HCT116 (cell line): Measurements from ENCODE around the gene HOXC13. TPM values are rescaled to one million over a fixed set of nuclear protein-coding genes. Genes with fewer than 3 reads are reported as not detected.

Experiments
- ATAC-seq: fragments of 200-7000 bp; cut with Tn5 transposase; 2 replicates; pipeline ENCODE4 v1.9.1; 2020; ENCODE audit warnings: mild to moderate bottlenecking, moderate library complexity
- BruUV-seq: library from RNA; stranded (reverse); fragments of 400-500 nt; replicated peaks from 2 replicates; lab custom pipeline; 2021; lab: Mats Ljungman, UMichigan
- CTCF ChIA-PET: fragments of 300-600 bp; sonication (Branson Sonifier 250); formaldehyde crosslinking; loops from one replicate; lab custom pipeline; 2021; ENCODE audit warnings: antibody characterized with exemption; lab: Charles Lee
- POLR2A ChIA-PET: fragments of 300-600, 350-600 bp; sonication (Branson Sonifier 250); formaldehyde crosslinking; loops from one replicate; lab custom pipeline; 2021; ENCODE audit warnings: antibody characterized with exemption; lab: Charles Lee
- RAD21 ChIA-PET, 2 experiments: fragments of 300-600 bp; sonication (Branson Sonifier 250); formaldehyde crosslinking; loops; one replicate each; lab custom pipeline; 2023; ENCODE audit warnings: low total read pairs in 2 of 2; ENCODE audit not compliant: uncharacterized antibody in 2 of 2, unreplicated experiment in 2 of 2, low non-redundant PET in 1 of 2; lab: Charles Lee
- DNase-seq: peaks from one replicate; pipeline ENCODE4 v3.0.0-alpha.2; 2010; ENCODE audit warnings: low read depth, low spot score
- H2AFZ ChIP-seq: fragments of 200-600 bp; shearing (Covaris generic), sonication (generic); 2 replicates; pipeline ENCODE4 v1.6.1; 2017; ENCODE audit warnings: low read depth, mixed run types, mixed read lengths, antibody characterized with exemption, low read length; ENCODE audit not compliant: poor library complexity, severe bottlenecking
- H3K27ac ChIP-seq: 2 replicates; pipeline ENCODE4 v1.5.1; 2012; ENCODE audit warnings: low read depth, low read length
- H3K27me3 ChIP-seq: fragments of 200-600 bp; sonication (generic); 2 replicates; pipeline ENCODE4 v1.6.1; 2016; ENCODE audit warnings: mixed run types, low read length, mixed read lengths; ENCODE audit not compliant: insufficient read depth
- H3K36me3 ChIP-seq, 2 experiments: fragments of 200-500 bp in 1 of 2; fragments of 200-600 bp in 1 of 2; sonication (Bioruptor generic) in 1 of 2; sonication (generic) in 1 of 2; 2 replicates each; pipeline versions ENCODE4 v1.5.1 to v1.6.1; 2014 to 2016; ENCODE audit warnings: low read length in 2 of 2, inconsistent platforms in 1 of 2, mixed read lengths in 1 of 2, mixed run types in 1 of 2; ENCODE audit not compliant: insufficient read depth in 2 of 2, control insufficient read depth in 1 of 2
- H3K4me1 ChIP-seq, 2 experiments: fragments of 200-600 bp in 1 of 2; sonication (generic) in 1 of 2; 2 replicates each; pipeline versions ENCODE4 v1.5.1 to v1.6.1; 2012 to 2017; ENCODE audit warnings: low read length in 2 of 2, inconsistent platforms in 1 of 2, mild to moderate bottlenecking in 1 of 2, mixed read lengths in 1 of 2, mixed run types in 1 of 2, moderate library complexity in 1 of 2; ENCODE audit not compliant: insufficient read depth in 2 of 2, control insufficient read depth in 1 of 2
- H3K4me2 ChIP-seq: fragments of 200-600 bp; sonication (generic); 2 replicates; pipeline ENCODE4 v1.6.1; 2017; ENCODE audit warnings: mixed run types, low read length, mixed read lengths
- H3K4me3 ChIP-seq, 2 experiments: fragments of 200-600 bp in 1 of 2; sonication (generic) in 1 of 2; replicated peaks in 1 of 2; 2 replicates each; pipeline ENCODE4 v1.5.1; 2011 to 2016; ENCODE audit warnings: low read length in 2 of 2, control low read depth in 1 of 2, low read depth in 1 of 2, mild to moderate bottlenecking in 1 of 2, mixed read lengths in 1 of 2, mixed run types in 1 of 2
- H3K79me2 ChIP-seq: fragments of 200-600 bp; sonication (generic); 2 replicates; pipeline ENCODE4 v1.6.1; 2017; ENCODE audit warnings: mild to moderate bottlenecking, mixed run types, low read length, moderate library complexity, mixed read lengths; ENCODE audit not compliant: insufficient read depth
- H3K9ac ChIP-seq: fragments of 200-600 bp; sonication (generic); 2 replicates; pipeline ENCODE4 v1.6.1; 2016; ENCODE audit warnings: low read length, mixed read lengths
- H3K9me2 ChIP-seq: fragments of 200-600 bp; sonication (generic), shearing (Covaris generic); 2 replicates; pipeline ENCODE4 v1.6.1; 2017; ENCODE audit warnings: mixed run types, mild to moderate bottlenecking, moderate library complexity; ENCODE audit not compliant: insufficient read depth
- H3K9me3 ChIP-seq, 2 experiments: fragments of 200-500 bp in 1 of 2; fragments of 200-600 bp in 1 of 2; sonication (Bioruptor generic) in 1 of 2; sonication (generic) in 1 of 2; 2 replicates each; pipeline ENCODE4 v1.6.1; 2014 to 2017; ENCODE audit warnings: low read length in 2 of 2, mixed read lengths in 2 of 2, inconsistent platforms in 1 of 2, low read depth in 1 of 2, mild to moderate bottlenecking in 1 of 2, mixed run types in 1 of 2, moderate library complexity in 1 of 2; ENCODE audit not compliant: control insufficient read depth in 1 of 2, insufficient read depth in 1 of 2
- H4K20me1 ChIP-seq: fragments of 200-600 bp; sonication (generic), shearing (Covaris generic); 2 replicates; pipeline ENCODE4 v1.6.1; 2017; ENCODE audit warnings: mixed run types, mild to moderate bottlenecking, moderate library complexity; ENCODE audit not compliant: insufficient read depth
- CBX3 ChIP-seq: IDR thresholded peaks from 2 replicates; pipeline ENCODE4 v1.6.1; 2012; ENCODE audit warnings: low read depth
- CEBPB ChIP-seq: IDR thresholded peaks from 2 replicates; pipeline ENCODE4 v1.6.1; 2012; ENCODE audit warnings: low read depth
- EGR1 ChIP-seq: IDR thresholded peaks from 2 replicates; pipeline ENCODE4 v1.6.1; 2012; ENCODE audit warnings: low read depth
- ELF1 ChIP-seq: IDR thresholded peaks from 2 replicates; pipeline ENCODE4 v1.6.1; 2012; ENCODE audit warnings: low read depth, borderline replicate concordance
- JUND ChIP-seq: IDR thresholded peaks from 2 replicates; pipeline ENCODE4 v1.6.1; 2012
- POLR2AphosphoS5 ChIP-seq: IDR thresholded peaks from 2 replicates; pipeline ENCODE4 v1.6.1; 2011; ENCODE audit warnings: mild to moderate bottlenecking, low read depth, low read length, moderate library complexity
- RAD21 ChIP-seq: IDR thresholded peaks from 2 replicates; pipeline ENCODE4 v1.6.1; 2012; ENCODE audit warnings: low read depth, mild to moderate bottlenecking
- ZNF274 ChIP-seq: fragments of 200-500 bp; sonication (Bioruptor generic); IDR thresholded peaks from 2 replicates; pipeline ENCODE4 v1.6.1; 2014; ENCODE audit warnings: mild to moderate bottlenecking, low read depth, low read length, inconsistent platforms
- intact Hi-C: fragments of 100-400 bp; cut with micrococcal nuclease; formaldehyde crosslinking; loops from 2 replicates; pipeline ENCODE4 v1.10.0; 2022
- total RNA-seq: library from RNA; stranded (reverse); gene quantifications from one replicate; pipeline ENCODE4 v1.2.1, GENCODE V29; 2021; ENCODE audit not compliant: unreplicated experiment
- TF ChIP-seq, protein P1 (sequence below): IDR thresholded peaks from 2 replicates; pipeline ENCODE4 v1.6.1; 2012; ENCODE audit warnings: low read depth
- TF ChIP-seq, protein P2 (sequence below): IDR thresholded peaks from 2 replicates; pipeline ENCODE4 v1.6.1; 2012

HOXC13 gene
- total RNA-seq, 1 experiment from 2014 or later, result 3.8 TPM

DNA sequence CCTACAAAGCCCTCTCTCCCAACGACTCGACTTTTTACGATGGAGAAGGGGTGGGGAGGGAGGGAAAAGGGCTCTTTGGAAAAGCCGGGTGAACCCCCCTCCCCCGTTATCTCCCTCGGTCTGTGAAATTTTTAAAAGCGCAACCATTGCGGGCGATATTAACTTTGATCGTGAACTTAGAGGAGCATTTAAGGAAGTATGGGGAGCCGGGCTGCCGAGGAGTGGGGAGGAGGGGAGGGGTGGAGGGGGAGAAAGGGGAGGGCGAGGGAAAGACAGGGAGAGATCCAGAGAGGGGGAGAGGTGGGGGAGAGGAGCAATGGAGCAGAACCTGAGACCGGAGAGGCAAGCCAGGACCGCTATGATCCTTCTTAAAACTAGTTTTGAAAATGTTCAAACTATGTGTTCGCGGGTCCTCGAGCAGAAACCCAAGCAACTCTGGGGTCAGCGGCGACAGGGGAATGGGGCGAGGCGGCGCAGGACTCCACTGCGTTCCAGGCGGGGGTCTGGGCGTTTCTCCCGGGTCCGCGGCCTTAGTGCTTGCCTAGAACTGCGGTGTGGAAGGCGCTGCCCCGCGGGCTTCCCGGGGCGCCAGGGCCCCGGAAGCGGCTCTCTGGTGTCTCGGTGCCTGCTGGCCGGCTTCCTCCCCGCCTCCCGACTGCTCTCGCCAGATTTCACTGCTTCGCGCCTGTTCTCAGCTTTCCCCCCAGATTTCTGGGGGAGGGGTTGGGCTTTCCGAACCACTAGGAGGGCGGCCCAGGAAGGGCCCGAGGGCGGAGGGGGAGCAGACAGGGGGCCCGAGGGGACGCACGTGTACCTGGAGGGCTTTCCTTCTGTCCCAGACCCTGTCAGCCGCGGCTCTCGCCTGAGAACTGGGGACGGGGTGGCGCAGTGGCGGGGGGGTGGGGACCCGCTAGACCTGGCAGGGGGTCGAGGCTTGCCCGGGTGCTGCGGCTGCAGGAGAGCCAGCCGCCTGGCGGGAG is 35.7 kb downstream of the HOXC13 start, which contains the start of gene HOTAIR:
TSS of gene HOTAIR (minus strand) at position 871 of the 980 bp plus-strand sequence.
- ChIA-PET CTCF (no interaction called here), RAD21 (no interaction called here), POLR2A (no interaction called here)
- H3K36me3 ChIP-seq, result no peaks in the 10 kb centered on the region
- H3K27ac ChIP-seq, result peak within 1 kb of the TSS; percentile 19; the same call in 1 of the 2 replicates
- H3K4me3 ChIP-seq, result peak within 1 kb of the TSS; percentile 46 to 59
- no peaks in the 10 kb centered on the region for H3K9me2 ChIP-seq
- H3K9me3 ChIP-seq, result no peaks in the 10 kb centered on the region
- no TSS peak for BruUV-seq
- H3K4me2 ChIP-seq, result peak within 1 kb of the TSS; percentile 76
- H2AFZ ChIP-seq, result peak within 1 kb of the TSS; percentile 16
- DNase-seq (no peak), ATAC-seq (peak; percentile 72)
- H3K9ac ChIP-seq, result peak within 1 kb of the TSS; percentile 63
- H3K4me1 ChIP-seq, result peaks cover 0 to 14% of the 10 kb centered on the region in 2 experiments; a peak in 2 of 4 replicates
- intact Hi-C loops, result no loop called here
- peak; percentile 50 for TF ChIP-seq POLR2AphosphoS5
- TF ChIP-seq JUND, result no peak
- H3K79me2 ChIP-seq, result no peaks in the 10 kb centered on the region
- peaks cover 4% of the 10 kb centered on the region; the same call in 1 of the 2 replicates for H3K27me3 ChIP-seq
- no peaks in the 10 kb centered on the region for H4K20me1 ChIP-seq

DNA sequence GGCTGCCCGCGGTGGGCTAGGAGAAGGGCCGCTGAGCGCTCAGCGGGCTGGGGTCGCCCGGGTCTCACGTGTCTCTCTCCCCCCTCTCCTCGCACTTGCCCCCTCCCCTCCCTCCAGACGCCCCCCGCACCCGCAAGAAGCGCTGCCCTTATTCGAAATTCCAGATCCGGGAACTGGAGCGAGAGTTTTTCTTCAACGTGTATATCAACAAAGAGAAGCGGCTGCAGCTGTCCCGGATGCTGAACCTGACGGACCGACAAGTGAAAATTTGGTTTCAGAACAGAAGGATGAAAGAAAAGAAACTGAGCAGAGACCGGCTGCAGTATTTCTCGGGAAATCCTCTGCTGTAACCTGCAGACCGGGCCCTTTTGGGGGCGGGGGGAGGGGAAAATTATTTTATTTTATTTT is 36.4 kb downstream of the HOXC13 start:
- Histone ChIP-seq H3K9me3 (no peaks in the 10 kb centered on the region), H3K27me3 (peaks cover 4% of the 10 kb centered on the region; the same call in 1 of the 2 replicates), H2AFZ (no peak overlapping the region), H3K4me2 (peak overlapping the region; percentile 76), H3K9me2 (no peaks in the 10 kb centered on the region), H3K4me1 (peaks cover 0 to 14% of the 10 kb centered on the region in 2 experiments; a peak in 2 of 4 replicates), H4K20me1 (no peaks in the 10 kb centered on the region), H3K36me3 (no peaks in the 10 kb centered on the region), H3K27ac (no peak overlapping the region), H3K79me2 (no peaks in the 10 kb centered on the region), H3K4me3 (no peak overlapping the region), H3K9ac (no peak overlapping the region)
- TF ChIP-seq ELF1, result no peak
- TF ChIP-seq CBX3, result no peak
- no peak for TF ChIP-seq ZNF274
- TF ChIP-seq, protein P1, sequence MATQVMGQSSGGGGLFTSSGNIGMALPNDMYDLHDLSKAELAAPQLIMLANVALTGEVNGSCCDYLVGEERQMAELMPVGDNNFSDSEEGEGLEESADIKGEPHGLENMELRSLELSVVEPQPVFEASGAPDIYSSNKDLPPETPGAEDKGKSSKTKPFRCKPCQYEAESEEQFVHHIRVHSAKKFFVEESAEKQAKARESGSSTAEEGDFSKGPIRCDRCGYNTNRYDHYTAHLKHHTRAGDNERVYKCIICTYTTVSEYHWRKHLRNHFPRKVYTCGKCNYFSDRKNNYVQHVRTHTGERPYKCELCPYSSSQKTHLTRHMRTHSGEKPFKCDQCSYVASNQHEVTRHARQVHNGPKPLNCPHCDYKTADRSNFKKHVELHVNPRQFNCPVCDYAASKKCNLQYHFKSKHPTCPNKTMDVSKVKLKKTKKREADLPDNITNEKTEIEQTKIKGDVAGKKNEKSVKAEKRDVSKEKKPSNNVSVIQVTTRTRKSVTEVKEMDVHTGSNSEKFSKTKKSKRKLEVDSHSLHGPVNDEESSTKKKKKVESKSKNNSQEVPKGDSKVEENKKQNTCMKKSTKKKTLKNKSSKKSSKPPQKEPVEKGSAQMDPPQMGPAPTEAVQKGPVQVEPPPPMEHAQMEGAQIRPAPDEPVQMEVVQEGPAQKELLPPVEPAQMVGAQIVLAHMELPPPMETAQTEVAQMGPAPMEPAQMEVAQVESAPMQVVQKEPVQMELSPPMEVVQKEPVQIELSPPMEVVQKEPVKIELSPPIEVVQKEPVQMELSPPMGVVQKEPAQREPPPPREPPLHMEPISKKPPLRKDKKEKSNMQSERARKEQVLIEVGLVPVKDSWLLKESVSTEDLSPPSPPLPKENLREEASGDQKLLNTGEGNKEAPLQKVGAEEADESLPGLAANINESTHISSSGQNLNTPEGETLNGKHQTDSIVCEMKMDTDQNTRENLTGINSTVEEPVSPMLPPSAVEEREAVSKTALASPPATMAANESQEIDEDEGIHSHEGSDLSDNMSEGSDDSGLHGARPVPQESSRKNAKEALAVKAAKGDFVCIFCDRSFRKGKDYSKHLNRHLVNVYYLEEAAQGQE, result no peak
- no peak for TF ChIP-seq RAD21
- TF ChIP-seq CEBPB, result no peak
- TF ChIP-seq, protein P2, sequence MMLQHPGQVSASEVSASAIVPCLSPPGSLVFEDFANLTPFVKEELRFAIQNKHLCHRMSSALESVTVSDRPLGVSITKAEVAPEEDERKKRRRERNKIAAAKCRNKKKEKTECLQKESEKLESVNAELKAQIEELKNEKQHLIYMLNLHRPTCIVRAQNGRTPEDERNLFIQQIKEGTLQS, result no peak
- no peak for TF ChIP-seq EGR1
- TF ChIP-seq JUND, result no peak
- BruUV-seq, result no TSS peak
- RAD21 ChIA-PET, result no interaction called here
- POLR2A ChIA-PET, result no interaction called here
- intact Hi-C loops, result no loop called here
- DNase-seq (no peak), ATAC-seq (no peak)
- CTCF ChIA-PET, result no interaction called here
